GM18909 (cell line): Measurements from ENCODE around the gene ERFE.

ENCODE experiments used
- ATAC-seq: cut with Tn5 transposase; IDR thresholded peaks from one replicate; pipeline ENCODE4 v1.9.1; 2021; ENCODE audit warnings: mild to moderate bottlenecking; ENCODE audit not compliant: unreplicated experiment, poor library complexity

Gene ERFE

GRCh38 chr2:238137885-238138284 lies 20.9 kb upstream of the ERFE start:
- ATAC-seq, result no peak

- no peak for ATAC-seq
Measured at GRCh38 chr2:238138331-238139195, 20.2 kb upstream of the ERFE start, which contains the start of gene KLHL30. KLHL30 (plus strand) TSS chr2:238138668; CDS start chr2:238140755, 2,087 bp downstream.

GRCh38 chr2:238139196-238140039 lies 19.4 kb upstream of the ERFE start:
- no peak for ATAC-seq

- ATAC-seq, result no peak
Measured at GRCh38 chr2:238140040-238140439, 18.7 kb upstream of the ERFE start.

- no peak for ATAC-seq
Measured at GRCh38 chr2:238140721-238141540, 17.8 kb upstream of the ERFE start.

- no peak for ATAC-seq
Measured at GRCh38 chr2:238141541-238142318, 17.0 kb upstream of the ERFE start.

- ATAC-seq, result no peak
Measured at GRCh38 chr2:238142382-238143205, 16.2 kb upstream of the ERFE start.

GRCh38 chr2:238143239-238143951 lies 15.4 kb upstream of the ERFE start:
- no peak for ATAC-seq

GRCh38 chr2:238144262-238144661 lies 14.5 kb upstream of the ERFE start:
- no peak for ATAC-seq

- ATAC-seq, result no peak
Measured at GRCh38 chr2:238145046-238145445, 13.7 kb upstream of the ERFE start.

- ATAC-seq, result no peak
Measured at GRCh38 chr2:238145851-238146250, 12.9 kb upstream of the ERFE start.

GRCh38 chr2:238146884-238147544 lies 11.8 kb upstream of the ERFE start:
- no peak for ATAC-seq

- ATAC-seq, result no peak
Measured at GRCh38 chr2:238148981-238149380, 9.8 kb upstream of the ERFE start.

GRCh38 chr2:238149841-238150572 lies 8.8 kb upstream of the ERFE start:
- no peak for ATAC-seq

- ATAC-seq, result no peak
Measured at GRCh38 chr2:238150686-238151085, 8.1 kb upstream of the ERFE start.

GRCh38 chr2:238151205-238151604 lies 7.6 kb upstream of the ERFE start:
- no peak for ATAC-seq

- no peak for ATAC-seq
Measured at GRCh38 chr2:238151628-238152235, 7.0 kb upstream of the ERFE start.
